Activated naive CD4-positive, alpha-beta T cell treated with anti-CD3 and anti-CD28 coated beads, Interleukin-2, amount 10 ng/mL, durations not matched to agents 7 days and 5 days (primary cell): Measurements from ENCODE around the gene FRMD6.
A peak's percentile ranks its signal among the peaks of the same experiment; 100 is the strongest.

Experiments
- CTCF ChIA-PET: fragments of 350-600 bp; sonication (Branson Sonifier 250); formaldehyde crosslinking; loops from one replicate; lab custom pipeline; 2021; ENCODE audit warnings: antibody characterized with exemption; lab: Charles Lee
- DNase-seq: peaks from one replicate; pipeline ENCODE4 v3.0.0-alpha.2; 2020
- H3K27ac Mint-ChIP-seq: one replicate; pipeline ENCODE4 v1.8.0; 2021; ENCODE audit warnings: mild to moderate bottlenecking, moderate library complexity, mixed read lengths
- H3K27me3 Mint-ChIP-seq: one replicate; pipeline ENCODE4 v1.8.0; 2021; ENCODE audit warnings: mild to moderate bottlenecking, mixed read lengths
- H3K36me3 Mint-ChIP-seq: one replicate; pipeline ENCODE4 v1.8.0; 2021; ENCODE audit warnings: mixed read lengths
- H3K4me1 Mint-ChIP-seq: one replicate; pipeline ENCODE4 v1.8.0; 2021; ENCODE audit warnings: mixed read lengths
- H3K4me3 Mint-ChIP-seq: one replicate; pipeline ENCODE4 v1.8.0; 2021; ENCODE audit warnings: mild to moderate bottlenecking, moderate library complexity, mixed read lengths
- H3K9me3 Mint-ChIP-seq: one replicate; pipeline ENCODE4 v1.8.0; 2021; ENCODE audit warnings: mixed read lengths

FRMD6 gene

GRCh38 chr14:51644217-51644933, 7.3 kb upstream of the FRMD6 start:
- peaks cover 7% of the 10 kb centered on the region for H3K27me3 Mint-ChIP-seq
- H3K36me3 Mint-ChIP-seq = no peaks in the 10 kb centered on the region
- CTCF ChIA-PET = interaction anchor here (0.9 kb wide), 1 partner anchor 8 kb away, joined by 3 read pairs; no protein-coding TSS in a partner anchor
- no peaks in the 10 kb centered on the region for H3K4me1 Mint-ChIP-seq
- no peak overlapping the region for H3K4me3 Mint-ChIP-seq
- no peak for DNase-seq
- no peak overlapping the region for H3K27ac Mint-ChIP-seq
- H3K9me3 Mint-ChIP-seq = no peaks in the 10 kb centered on the region

- CTCF ChIA-PET = no interaction called here
- DNase-seq = no peak
- Mint-ChIP-seq H3K36me3 (no peaks in the 10 kb centered on the region), H3K9me3 (no peaks in the 10 kb centered on the region), H3K4me3 (no peak overlapping the region), H3K4me1 (peaks cover 17% of the 10 kb centered on the region), H3K27ac (no peak overlapping the region), H3K27me3 (peaks cover 25% of the 10 kb centered on the region)
Observed at GRCh38 chr14:51648296-51648695, 3.4 kb upstream of the FRMD6 start.

GRCh38 chr14:51650716-51651387, 858 bp upstream of the FRMD6 start:
- H3K4me3 Mint-ChIP-seq = peak overlapping the region; percentile 77
- H3K4me1 Mint-ChIP-seq = peaks cover 30% of the 10 kb centered on the region
- CTCF ChIA-PET = no interaction called here
- no peaks in the 10 kb centered on the region for H3K36me3 Mint-ChIP-seq
- peaks cover 28% of the 10 kb centered on the region for H3K27me3 Mint-ChIP-seq
- no peak for DNase-seq
- H3K9me3 Mint-ChIP-seq = no peaks in the 10 kb centered on the region
- H3K27ac Mint-ChIP-seq = peak overlapping the region; percentile 82

GRCh38 chr14:51652168-51653078, 713 bp downstream of the FRMD6 start:
- CTCF ChIA-PET = interaction anchor here (0.6 to 3.1 kb wide), 17 partner anchors 8 to 417 kb away, joined by 3 to 26 read pairs (median 4); partner anchors contain the start of gene NID2
- Mint-ChIP-seq H3K36me3 (no peaks in the 10 kb centered on the region), H3K4me3 (peak overlapping the region; percentile 81), H3K27me3 (peaks cover 30% of the 10 kb centered on the region), H3K4me1 (peaks cover 30% of the 10 kb centered on the region), H3K27ac (peak overlapping the region; percentile 68), H3K9me3 (no peaks in the 10 kb centered on the region)
- DNase-seq = peak; percentile 59

- Mint-ChIP-seq H3K9me3 (no peaks in the 10 kb centered on the region), H3K27ac (peak overlapping the region; percentile 60), H3K27me3 (peaks cover 33% of the 10 kb centered on the region), H3K4me1 (peaks cover 30% of the 10 kb centered on the region), H3K36me3 (no peaks in the 10 kb centered on the region), H3K4me3 (peak overlapping the region; percentile 81)
- no peak for DNase-seq
- CTCF ChIA-PET = interaction anchor here (0.8 to 3.1 kb wide), 13 partner anchors 9 to 416 kb away, joined by 3 to 26 read pairs (median 4); partner anchors contain the start of gene NID2
Observed at GRCh38 chr14:51653079-51653774, 1.5 kb downstream of the FRMD6 start.

- Mint-ChIP-seq H3K4me3 (peak overlapping the region; percentile 81), H3K36me3 (no peaks in the 10 kb centered on the region), H3K27ac (no peak overlapping the region), H3K27me3 (peaks cover 37% of the 10 kb centered on the region), H3K4me1 (peaks cover 32% of the 10 kb centered on the region), H3K9me3 (no peaks in the 10 kb centered on the region)
- DNase-seq = no peak
- CTCF ChIA-PET = interaction anchor here (2.8 to 3.1 kb wide), 2 partner anchors 122 to 125 kb away, joined by 19 to 26 read pairs; no protein-coding TSS in a partner anchor
Observed at GRCh38 chr14:51653775-51654532, 2.2 kb downstream of the FRMD6 start.

- H3K9me3 Mint-ChIP-seq = no peaks in the 10 kb centered on the region
- CTCF ChIA-PET = interaction anchor here (2.8 to 3.1 kb wide), 2 partner anchors 122 to 125 kb away, joined by 19 to 26 read pairs; no protein-coding TSS in a partner anchor
- H3K4me1 Mint-ChIP-seq = peaks cover 32% of the 10 kb centered on the region
- H3K27ac Mint-ChIP-seq = no peak overlapping the region
- H3K4me3 Mint-ChIP-seq = no peak overlapping the region
- H3K36me3 Mint-ChIP-seq = no peaks in the 10 kb centered on the region
- DNase-seq = no peak
- peaks cover 36% of the 10 kb centered on the region for H3K27me3 Mint-ChIP-seq
Observed at GRCh38 chr14:51654533-51654845, 2.8 kb downstream of the FRMD6 start.

- CTCF ChIA-PET = no interaction called here
- no peak for DNase-seq
- no peak overlapping the region for H3K4me3 Mint-ChIP-seq
- H3K9me3 Mint-ChIP-seq = no peaks in the 10 kb centered on the region
- H3K4me1 Mint-ChIP-seq = peaks cover 20% of the 10 kb centered on the region
- H3K27ac Mint-ChIP-seq = no peak overlapping the region
- H3K36me3 Mint-ChIP-seq = no peaks in the 10 kb centered on the region
- H3K27me3 Mint-ChIP-seq = peaks cover 19% of the 10 kb centered on the region
Observed at GRCh38 chr14:51657762-51658161, 6.1 kb downstream of the FRMD6 start.

GRCh38 chr14:51658441-51659173, 6.9 kb downstream of the FRMD6 start:
- DNase-seq = no peak
- Mint-ChIP-seq H3K9me3 (no peaks in the 10 kb centered on the region), H3K4me1 (peaks cover 12% of the 10 kb centered on the region), H3K27me3 (peaks cover 19% of the 10 kb centered on the region), H3K36me3 (no peaks in the 10 kb centered on the region), H3K27ac (no peak overlapping the region), H3K4me3 (no peak overlapping the region)
- CTCF ChIA-PET = interaction anchor here (0.7 kb wide), 1 partner anchor 118 kb away, joined by 3 read pairs; no protein-coding TSS in a partner anchor

- no peak for DNase-seq
- Mint-ChIP-seq H3K4me1 (peaks cover 2% of the 10 kb centered on the region), H3K27ac (no peak overlapping the region), H3K36me3 (no peaks in the 10 kb centered on the region), H3K4me3 (no peak overlapping the region), H3K9me3 (no peaks in the 10 kb centered on the region), H3K27me3 (peaks cover 15% of the 10 kb centered on the region)
- CTCF ChIA-PET = no interaction called here
Observed at GRCh38 chr14:51660741-51661140, 9.0 kb downstream of the FRMD6 start.

GRCh38 chr14:51661504-51661903, 9.8 kb downstream of the FRMD6 start:
- Mint-ChIP-seq H3K27me3 (peaks cover 8% of the 10 kb centered on the region), H3K4me3 (no peak overlapping the region), H3K4me1 (peaks cover 2% of the 10 kb centered on the region), H3K27ac (no peak overlapping the region), H3K9me3 (no peaks in the 10 kb centered on the region), H3K36me3 (no peaks in the 10 kb centered on the region)
- no peak for DNase-seq
- CTCF ChIA-PET = interaction anchor here (1.4 kb wide), 1 partner anchor 9 kb away, joined by 4 read pairs; the partner anchor contains the start of gene FRMD6

- H3K27ac Mint-ChIP-seq = no peak overlapping the region
- no peaks in the 10 kb centered on the region for H3K4me1 Mint-ChIP-seq
- H3K36me3 Mint-ChIP-seq = no peaks in the 10 kb centered on the region
- H3K27me3 Mint-ChIP-seq = no peaks in the 10 kb centered on the region
- CTCF ChIA-PET = no interaction called here
- DNase-seq = no peak
- H3K9me3 Mint-ChIP-seq = no peaks in the 10 kb centered on the region
- no peak overlapping the region for H3K4me3 Mint-ChIP-seq
Observed at GRCh38 chr14:51663783-51664326, 12.1 kb downstream of the FRMD6 start.
